HG02610 (cell line): ENCODE measurements around the gene VRK2.
A peak's percentile ranks its signal among the peaks of the same experiment; 100 is the strongest.

ENCODE experiments used
- ATAC-seq: cut with Tn5 transposase; IDR thresholded peaks from one replicate; pipeline ENCODE4 v1.9.1; 2021; ENCODE audit warnings: mild to moderate bottlenecking, moderate library complexity; ENCODE audit not compliant: unreplicated experiment

VRK2 gene

GRCh38 chr2:58046585-58047372 is at the start of gene VRK2:
VRK2 (plus strand) TSS chr2:58046806; CDS start chr2:58048832, 2,026 bp downstream.
- ATAC-seq: peak; percentile 90

- peak; percentile 60 for ATAC-seq
Measured at GRCh38 chr2:58006256-58006951, 40.2 kb upstream of the VRK2 start.

GRCh38 chr2:58006952-58007284 is 39.7 kb upstream of the VRK2 start:
- ATAC-seq: peak; percentile 14

DNA sequence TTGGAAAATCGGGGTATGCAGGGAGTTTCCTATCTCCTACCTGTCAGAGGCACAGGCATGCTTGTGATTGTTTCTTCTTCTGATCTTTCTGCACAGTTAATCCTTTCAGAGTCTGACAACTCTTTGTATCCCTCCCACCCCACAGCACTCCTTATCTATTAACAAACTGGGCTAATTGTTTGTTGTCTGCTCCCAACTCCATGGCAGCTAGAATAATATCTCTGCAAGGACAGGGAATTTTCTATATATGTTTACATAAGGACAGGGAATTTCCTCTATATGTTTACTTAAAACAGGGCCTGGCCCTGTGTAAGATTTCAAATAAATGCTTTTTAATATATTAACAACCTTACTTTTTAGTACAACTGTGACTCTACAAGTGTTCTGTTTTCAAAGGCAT is 36.0 kb upstream of the VRK2 start:
- ATAC-seq: no peak

DNA sequence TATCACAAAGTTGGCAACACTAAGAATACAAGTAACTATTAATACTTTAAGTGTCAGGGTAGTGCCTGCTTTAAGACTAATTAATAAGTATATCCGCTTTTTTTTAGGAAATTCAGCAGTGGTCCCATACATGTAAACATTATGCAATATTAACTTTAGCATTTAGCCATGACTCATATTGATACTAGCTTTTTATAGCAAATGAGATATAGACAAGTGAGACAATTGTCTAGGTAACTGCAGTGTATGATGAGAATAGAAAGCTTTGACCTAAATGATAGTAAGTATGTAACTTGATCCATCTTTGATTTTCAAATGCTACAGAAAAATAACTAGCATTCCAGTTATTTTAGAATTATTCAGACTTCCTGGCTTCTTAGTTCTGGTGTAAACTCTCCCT is 27.4 kb upstream of the VRK2 start:
- ATAC-seq: peak; percentile 54

DNA sequence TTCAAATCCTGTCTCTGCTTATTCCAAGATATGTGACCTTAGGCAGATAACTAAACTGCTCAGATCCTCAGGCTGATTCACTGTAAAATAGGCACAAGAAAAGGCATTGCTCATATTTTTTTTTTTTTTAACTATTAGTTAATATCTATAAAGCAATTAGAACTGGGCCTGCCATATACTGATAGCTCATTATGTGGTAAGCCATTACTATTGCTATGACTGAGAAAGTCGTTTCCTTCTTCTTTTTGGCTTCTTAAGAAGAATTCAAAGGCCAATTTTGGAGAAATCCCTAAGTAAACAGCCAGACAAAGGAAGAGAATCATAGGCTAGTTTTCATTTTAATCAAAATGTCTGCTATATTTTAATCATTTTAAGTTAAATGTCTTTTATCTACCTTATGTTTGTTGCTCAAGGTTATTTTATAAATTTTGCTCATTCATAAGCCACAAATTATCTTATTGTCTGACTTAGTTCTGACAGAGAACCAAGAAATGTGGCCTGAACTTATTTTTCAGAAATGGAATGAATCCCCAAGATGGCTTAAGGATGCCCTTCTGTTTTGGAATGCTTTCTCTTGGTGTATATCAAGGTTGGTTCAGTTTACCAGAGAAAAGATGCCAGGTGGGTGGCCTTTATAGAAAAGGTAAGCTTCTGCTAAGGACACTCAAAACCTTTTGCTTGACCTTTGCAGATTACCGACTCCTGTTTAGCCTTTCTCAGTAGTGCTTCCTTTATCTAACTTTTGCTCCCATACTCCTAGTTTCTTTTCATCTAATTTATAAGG is 21.3 kb upstream of the VRK2 start:
- ATAC-seq: no peak

GRCh38 chr2:58027029-58027428 is 19.6 kb upstream of the VRK2 start:
- ATAC-seq: no peak

- no peak for ATAC-seq
Measured at GRCh38 chr2:58030771-58031170, 15.8 kb upstream of the VRK2 start.

GRCh38 chr2:58032016-58032763 is 14.4 kb upstream of the VRK2 start:
- ATAC-seq: peak; percentile 65

DNA sequence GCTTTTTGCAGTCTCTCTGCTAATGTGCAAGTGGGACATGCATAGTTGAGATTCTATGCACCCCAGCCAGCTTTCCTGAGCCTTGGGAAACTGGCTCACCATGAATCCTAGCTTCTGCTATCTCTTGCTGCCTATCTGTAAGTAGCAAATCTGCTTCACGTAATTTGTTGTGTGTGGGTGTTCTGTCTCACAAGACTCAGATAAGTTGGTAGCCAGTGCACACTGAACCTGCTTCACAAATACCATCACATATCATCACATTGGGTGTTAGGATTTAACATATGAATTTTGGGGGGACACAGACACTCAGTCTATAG is 13.9 kb upstream of the VRK2 start:
- no peak for ATAC-seq

GRCh38 chr2:58033530-58033929 is 13.1 kb upstream of the VRK2 start:
- no peak for ATAC-seq

DNA sequence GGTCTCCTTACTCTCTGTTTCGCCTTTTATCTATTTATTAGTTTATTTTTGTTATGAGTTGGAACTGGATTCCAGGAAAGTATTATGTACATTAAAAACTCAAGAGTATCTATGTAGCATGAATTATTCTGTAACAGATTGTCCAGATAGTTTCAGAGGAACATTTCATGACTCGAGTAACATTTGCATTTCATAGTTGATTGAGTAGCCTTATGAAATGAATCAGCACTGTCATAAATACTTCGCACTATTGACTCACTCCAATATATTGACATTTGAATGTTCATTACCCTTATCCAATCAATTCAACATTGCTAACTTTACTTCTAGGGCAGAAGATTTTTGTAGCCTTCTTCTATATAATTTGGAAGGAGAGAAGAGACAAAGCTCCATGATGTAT is 11.3 kb upstream of the VRK2 start:
- ATAC-seq: peak; percentile 81

- peak; percentile 61 for ATAC-seq
Measured at GRCh38 chr2:58039170-58039611, 7.4 kb upstream of the VRK2 start.

GRCh38 chr2:58042486-58042970 is 4.1 kb upstream of the VRK2 start:
- no peak for ATAC-seq

DNA sequence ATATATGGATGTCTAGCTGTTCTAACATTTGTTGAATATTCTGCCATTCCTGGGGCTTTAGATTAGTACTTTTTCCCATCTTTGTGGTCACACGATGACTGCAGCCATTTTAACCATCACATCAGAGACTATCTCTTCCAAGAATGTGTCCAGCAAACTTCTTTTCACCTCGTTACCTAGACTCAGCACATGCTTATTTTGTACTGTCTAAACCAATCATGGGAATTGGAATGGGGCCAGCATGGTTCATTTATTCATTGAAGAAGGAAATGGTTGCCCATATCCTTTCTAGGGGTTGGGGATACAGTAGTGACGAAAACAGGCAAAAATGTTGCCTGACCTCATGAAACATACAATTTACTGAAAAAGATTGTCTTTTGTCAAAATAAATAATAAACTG is 2.5 kb upstream of the VRK2 start:
- no peak for ATAC-seq

GRCh38 chr2:58045580-58046334 is 849 bp upstream of the VRK2 start:
- ATAC-seq: no peak

GRCh38 chr2:58046335-58046584 is 346 bp upstream of the VRK2 start:
- no peak for ATAC-seq

DNA sequence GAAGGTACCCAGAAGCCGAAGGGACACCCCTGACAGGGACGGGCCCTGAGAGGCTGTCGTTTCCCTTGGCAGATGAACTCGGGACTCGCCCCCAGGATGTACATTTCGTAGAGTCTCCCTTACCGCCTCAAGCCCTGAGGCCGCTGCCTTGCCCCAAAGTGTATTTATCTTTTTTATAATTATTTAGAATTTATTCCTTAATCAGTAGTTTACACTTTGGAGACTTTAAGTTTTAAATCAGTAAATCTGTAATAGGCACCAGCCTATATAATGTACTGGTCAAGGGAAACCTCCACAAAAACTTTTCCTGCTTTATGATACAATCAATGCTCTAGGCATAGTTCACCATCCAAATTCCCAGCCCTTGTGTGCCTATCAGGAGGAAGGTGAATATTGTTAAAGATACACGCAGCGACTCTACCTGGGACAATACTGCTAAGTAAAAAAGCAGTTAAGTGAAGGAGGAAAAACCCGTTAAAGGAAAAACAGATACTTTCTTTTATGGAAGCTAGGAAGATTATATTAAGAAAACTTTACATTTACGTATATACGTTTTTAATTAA is 848 bp downstream of the VRK2 start:
- ATAC-seq: peak; percentile 42

DNA sequence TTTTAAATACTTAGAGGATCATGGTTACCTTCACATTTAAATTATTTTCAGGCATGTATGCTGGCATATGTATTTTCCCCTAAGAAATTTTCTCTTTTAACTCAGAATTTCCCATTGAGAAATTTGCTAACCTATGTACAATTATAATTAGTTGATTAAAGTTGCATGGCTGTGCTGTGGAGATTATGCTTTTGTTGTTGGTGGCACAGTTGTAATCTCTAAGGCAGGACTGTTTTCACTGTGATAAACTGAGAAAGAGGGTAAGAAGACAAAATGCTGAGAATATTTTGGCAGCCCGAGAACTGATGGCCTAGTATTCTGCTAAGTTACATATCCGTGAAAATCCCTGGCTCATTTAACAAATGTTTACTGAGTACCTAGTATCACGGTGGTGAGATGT is 1.4 kb downstream of the VRK2 start:
- ATAC-seq: no peak

DNA sequence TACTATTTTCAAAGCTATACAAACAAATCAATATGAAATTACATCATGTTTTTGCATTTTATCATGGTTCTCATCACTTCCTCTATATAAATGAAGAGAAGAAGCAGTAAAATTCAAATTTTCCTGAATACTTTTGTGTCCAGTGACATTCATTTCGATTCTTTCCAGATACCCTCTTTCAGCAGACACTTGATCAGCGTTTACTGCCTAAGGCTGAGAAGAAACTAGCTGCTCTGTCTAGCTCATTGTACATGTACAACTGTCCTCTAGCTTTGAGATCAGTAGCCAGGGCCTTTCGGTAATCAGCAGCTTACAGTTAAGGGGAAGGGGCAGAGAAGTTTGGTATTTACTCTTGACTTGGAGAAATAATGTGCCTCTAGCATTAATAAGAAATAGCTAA is 4.8 kb downstream of the VRK2 start:
- ATAC-seq: no peak
